ENCODE results near the gene POLR1A. TPM values are rescaled to one million over a fixed set of nuclear protein-coding genes. Genes with fewer than 3 reads are reported as not detected.

POLR1A gene
- total RNA-seq, 1 experiment from 2014 or later, result 62.6 TPM

- CTCF ChIA-PET, result no interaction called here
- no peak for TF ChIP-seq REST (IDR thresholded peaks at IDR 0.05; ENCODE audit: insufficient read depth in 1 of 2, low read depth in 2 of 2, low read length in 1 of 2)
- no peak for TF ChIP-seq SIN3A (IDR thresholded peaks at IDR 0.05; ENCODE audit: borderline replicate concordance, insufficient read depth, low read depth, low read length)
- no peak for TF ChIP-seq POLR2AphosphoS5 (IDR thresholded peaks at IDR 0.05; ENCODE audit: low read depth, low read length)
- no peak for TF ChIP-seq CTCF (IDR thresholded peaks at IDR 0.05)
- no peak for TF ChIP-seq TCF7L2 (IDR thresholded peaks at IDR 0.05; ENCODE audit: low read depth, low read length)
- in situ Hi-C loops (cut with HindIII; ENCODE audit: low pct_unique_long_range_greater_than_20kb, low sequenced_read_pairs), result no loop called here
- Histone ChIP-seq H3K4me1 (ENCODE audit: control insufficient read depth, insufficient read depth, low read length) (no peaks in the 10 kb centered on the region), H3K27me3 (ENCODE audit: control insufficient read depth, insufficient read depth, low read length) (no peaks in the 10 kb centered on the region), H3K36me3 (ENCODE audit: control insufficient read depth, insufficient read depth, low read length) (peaks cover 25% of the 10 kb centered on the region), H3K9me3 (ENCODE audit: control insufficient read depth, insufficient read depth, low read depth, low read length) (no peaks in the 10 kb centered on the region), H3K27ac (ENCODE audit: low read length) (no peak overlapping the region), H3K4me3 (ENCODE audit: low read depth in 2 of 2, low read length in 2 of 2) (no peak overlapping the region)
- intact Hi-C loops (cut with micrococcal nuclease; ENCODE audit: unreplicated experiment), result no loop called here
- ATAC-seq (no peak), DNase-seq (ENCODE audit: low read depth, low spot score) (no peak)
- POLR2A ChIA-PET, result interaction anchor here (0.6 kb wide), 1 partner anchor 13 kb away, joined by 3 read pairs; no protein-coding TSS in a partner anchor
- BruUV-seq (replicated peaks), result no TSS peak
These were observed 37.6 kb upstream of the POLR1A start for GRCh38 chr2:86143307-86143706.

GRCh38 chr2:86142436-86143257 lies 37.0 kb upstream of the POLR1A start:
- in situ Hi-C loops (cut with HindIII; ENCODE audit: low pct_unique_long_range_greater_than_20kb, low sequenced_read_pairs), result no loop called here
- ChIA-PET CTCF (no interaction called here), POLR2A (interaction anchor here (0.6 kb wide), 1 partner anchor 12 kb away, joined by 3 read pairs; no protein-coding TSS in a partner anchor)
- Histone ChIP-seq H3K4me1 (ENCODE audit: control insufficient read depth, insufficient read depth, low read length) (no peaks in the 10 kb centered on the region), H3K27me3 (ENCODE audit: control insufficient read depth, insufficient read depth, low read length) (no peaks in the 10 kb centered on the region), H3K4me3 (ENCODE audit: low read depth in 2 of 2, low read length in 2 of 2) (no peak overlapping the region), H3K9me3 (ENCODE audit: control insufficient read depth, insufficient read depth, low read depth, low read length) (no peaks in the 10 kb centered on the region), H3K36me3 (ENCODE audit: control insufficient read depth, insufficient read depth, low read length) (peaks cover 27% of the 10 kb centered on the region), H3K27ac (ENCODE audit: low read length) (no peak overlapping the region)
- DNase-seq (ENCODE audit: low read depth, low spot score) (no peak), ATAC-seq (no peak)
- intact Hi-C loops (cut with micrococcal nuclease; ENCODE audit: unreplicated experiment), result no loop called here
- no peak for TF ChIP-seq SIN3A (IDR thresholded peaks at IDR 0.05; ENCODE audit: borderline replicate concordance, insufficient read depth, low read depth, low read length)
- TF ChIP-seq TCF7L2 (IDR thresholded peaks at IDR 0.05; ENCODE audit: low read depth, low read length), result no peak
- no peak for TF ChIP-seq REST (IDR thresholded peaks at IDR 0.05; ENCODE audit: insufficient read depth in 1 of 2, low read depth in 2 of 2, low read length in 1 of 2)
- TF ChIP-seq POLR2AphosphoS5 (IDR thresholded peaks at IDR 0.05; ENCODE audit: low read depth, low read length), result peak; percentile 48; the same call in 1 of the 2 replicates
- TF ChIP-seq CTCF (IDR thresholded peaks at IDR 0.05), result no peak
- BruUV-seq (replicated peaks), result no TSS peak

All from Panc1 (cell line).